Gastroesophageal sphincter (tissue), 3 donors: ENCODE data around the gene C17orf100.

Experiments used
- EP300 ChIP-seq: sonication (generic); formaldehyde crosslinking; IDR thresholded peaks from one replicate; pipeline ENCODE4 v1.6.1; 2017; ENCODE audit warnings: antibody characterized with exemption, mild to moderate bottlenecking
- POLR2A ChIP-seq, 2 donors: fragments of 450-650 bp; IDR thresholded peaks; one replicate each; pipeline ENCODE4 v1.6.1; 2017; ENCODE audit warnings: antibody characterized with exemption in 2 of 2, mild to moderate bottlenecking in 2 of 2, moderate library complexity in 1 of 2
- POLR2AphosphoS5 ChIP-seq: sonication (generic); formaldehyde crosslinking; IDR thresholded peaks from one replicate; pipeline ENCODE4 v1.6.1; 2017; ENCODE audit warnings: antibody characterized with exemption
- TF ChIP-seq, protein P1 (sequence below), 4 experiments: fragments of 200-600 bp in 2 of 4; fragments of 450-650 bp in 2 of 4; sonication (generic) in 1 of 4; IDR thresholded peaks; one replicate each; pipeline ENCODE4 v1.5.1; 2017 to 2019; ENCODE audit warnings: antibody characterized with exemption in 4 of 4, mild to moderate bottlenecking in 2 of 4, moderate library complexity in 2 of 4

DNA sequence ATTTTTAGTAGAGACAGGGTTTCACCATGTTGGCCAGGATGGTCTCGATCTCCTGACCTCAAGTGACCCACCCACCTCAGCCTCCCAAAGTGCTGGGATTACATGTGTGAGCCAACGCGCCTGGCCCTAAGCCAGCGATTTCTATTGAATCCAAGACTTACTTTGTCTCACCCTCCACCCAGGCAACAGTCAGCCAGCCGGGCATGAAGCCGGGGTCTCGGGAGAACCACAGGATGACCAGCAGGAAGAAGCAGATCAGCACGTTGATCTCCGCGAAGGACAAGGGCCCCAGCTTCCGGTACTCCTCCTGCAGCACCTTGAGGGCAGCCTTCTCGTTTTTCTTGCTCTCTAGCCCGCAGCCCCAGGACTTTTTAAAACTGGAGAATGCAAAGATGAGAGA lies 44.0 kb downstream of the C17orf100 start:
- TF ChIP-seq, protein P1, sequence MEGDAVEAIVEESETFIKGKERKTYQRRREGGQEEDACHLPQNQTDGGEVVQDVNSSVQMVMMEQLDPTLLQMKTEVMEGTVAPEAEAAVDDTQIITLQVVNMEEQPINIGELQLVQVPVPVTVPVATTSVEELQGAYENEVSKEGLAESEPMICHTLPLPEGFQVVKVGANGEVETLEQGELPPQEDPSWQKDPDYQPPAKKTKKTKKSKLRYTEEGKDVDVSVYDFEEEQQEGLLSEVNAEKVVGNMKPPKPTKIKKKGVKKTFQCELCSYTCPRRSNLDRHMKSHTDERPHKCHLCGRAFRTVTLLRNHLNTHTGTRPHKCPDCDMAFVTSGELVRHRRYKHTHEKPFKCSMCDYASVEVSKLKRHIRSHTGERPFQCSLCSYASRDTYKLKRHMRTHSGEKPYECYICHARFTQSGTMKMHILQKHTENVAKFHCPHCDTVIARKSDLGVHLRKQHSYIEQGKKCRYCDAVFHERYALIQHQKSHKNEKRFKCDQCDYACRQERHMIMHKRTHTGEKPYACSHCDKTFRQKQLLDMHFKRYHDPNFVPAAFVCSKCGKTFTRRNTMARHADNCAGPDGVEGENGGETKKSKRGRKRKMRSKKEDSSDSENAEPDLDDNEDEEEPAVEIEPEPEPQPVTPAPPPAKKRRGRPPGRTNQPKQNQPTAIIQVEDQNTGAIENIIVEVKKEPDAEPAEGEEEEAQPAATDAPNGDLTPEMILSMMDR (IDR thresholded peaks at IDR 0.05): no peak
- no peak for TF ChIP-seq POLR2A (IDR thresholded peaks at IDR 0.05)
- no peak for TF ChIP-seq EP300
- no peak for TF ChIP-seq POLR2AphosphoS5
